HTR-8/SVneo (cell line): Measurements from ENCODE around the gene SARS2.
"Not testable (repeated sequence)": the region's sequence is repeated elsewhere in the genome, so short reads cannot be mapped to it uniquely, and the experiment has no call there.

Experiments
- DNase-seq: peaks from one replicate; pipeline ENCODE4 v3.0.0; 2011; ENCODE audit warnings: low spot score, mixed read lengths; ENCODE audit not compliant: insufficient read length
- FAIRE-seq: peaks from 2 replicates; lab custom pipeline; 2011; peaks lifted over from hg19 to GRCh38; lab: Jason Lieb, UNC

SARS2 gene

GRCh38 chr19:38898788-38899446 is 31.6 kb downstream of the SARS2 start:
- peak; percentile 13 for DNase-seq
- FAIRE-seq, result no peak

DNA sequence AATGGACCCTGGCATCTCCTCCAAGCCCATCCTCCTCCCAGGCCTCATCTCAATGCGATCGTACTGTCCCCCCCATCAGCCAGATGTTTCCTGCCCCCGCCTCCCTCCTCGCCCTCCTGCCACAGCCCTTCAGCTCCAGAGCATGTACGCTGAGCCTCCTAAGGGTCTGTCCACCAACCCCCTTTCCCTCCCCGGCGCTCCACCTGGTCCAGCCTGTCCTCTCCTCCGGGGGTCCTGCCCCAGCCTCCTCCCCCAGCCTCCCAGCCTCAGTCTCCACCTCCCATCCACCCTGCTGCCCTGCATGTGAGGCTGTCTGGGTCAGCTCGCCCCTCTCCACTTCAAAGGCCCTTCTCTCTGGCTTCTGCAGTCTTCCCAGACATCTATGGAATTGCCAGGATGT is 35.6 kb downstream of the SARS2 start:
- FAIRE-seq (no peak), DNase-seq (no peak)

DNA sequence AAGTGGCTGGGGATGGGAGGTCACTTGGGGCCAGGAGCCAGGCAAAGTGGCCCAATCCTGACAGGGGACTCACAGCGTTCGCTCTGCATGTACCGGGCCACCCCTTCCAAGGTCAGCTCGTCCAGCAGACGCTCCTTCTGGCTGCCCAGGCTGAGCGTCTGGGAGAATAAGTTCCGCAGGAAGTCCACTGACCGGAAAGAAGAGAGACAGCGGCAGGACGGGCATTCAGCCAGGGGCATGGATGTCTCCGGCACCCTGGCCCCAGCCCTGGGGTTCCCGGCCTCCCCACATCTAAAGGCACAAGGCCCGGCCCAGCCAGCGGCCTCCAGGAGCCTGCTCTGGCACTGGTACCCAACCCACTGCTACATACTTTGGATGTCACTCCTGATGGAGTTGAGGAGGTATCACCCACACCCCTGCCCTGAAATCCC is 37.2 kb downstream of the SARS2 start:
- DNase-seq (no peak), FAIRE-seq (no peak)

DNA sequence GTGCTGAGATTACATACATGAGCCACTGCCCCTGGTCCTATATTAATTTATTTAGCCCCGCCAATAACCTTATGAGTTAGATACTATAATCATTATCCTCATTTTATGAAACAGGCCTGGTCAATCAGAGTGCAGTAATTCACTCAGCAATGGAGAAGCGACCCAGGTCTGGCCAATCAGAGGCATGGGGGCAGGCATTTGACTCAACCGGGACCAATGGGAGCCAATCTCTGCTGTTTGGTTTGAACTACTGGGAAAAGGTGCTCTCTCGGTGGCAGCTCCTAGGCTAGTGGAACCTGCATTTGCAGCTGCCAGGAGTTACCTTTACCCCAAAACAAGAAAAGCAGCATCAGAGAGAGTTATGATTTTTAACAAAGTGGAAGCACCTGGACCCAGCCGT is 37.7 kb downstream of the SARS2 start:
- DNase-seq, result no peak

DNA sequence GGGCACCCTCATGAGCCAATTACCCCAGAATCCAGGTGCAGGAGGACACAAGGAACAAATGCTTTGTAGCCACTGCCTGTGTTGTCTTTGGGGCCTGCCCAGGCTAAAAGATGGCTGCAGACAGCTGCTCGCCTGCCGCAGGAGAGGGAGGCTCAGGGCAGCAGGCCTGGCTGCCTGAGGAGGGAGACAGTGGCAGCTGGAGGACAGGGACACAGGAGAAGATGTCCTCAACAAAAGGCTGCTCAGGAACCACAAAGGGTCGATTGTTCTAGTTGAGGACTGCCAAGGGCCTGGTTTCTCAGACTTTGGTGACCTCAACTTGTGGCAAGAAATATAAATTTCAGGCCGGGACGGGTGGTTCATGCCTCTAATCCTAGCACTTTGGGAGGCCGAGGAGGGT is 38.8 kb downstream of the SARS2 start:
- DNase-seq, result no peak
- FAIRE-seq, result no peak

More for the DNA sequence above, 37.7 kb downstream of the SARS2 start:
- FAIRE-seq, result no peak

DNA sequence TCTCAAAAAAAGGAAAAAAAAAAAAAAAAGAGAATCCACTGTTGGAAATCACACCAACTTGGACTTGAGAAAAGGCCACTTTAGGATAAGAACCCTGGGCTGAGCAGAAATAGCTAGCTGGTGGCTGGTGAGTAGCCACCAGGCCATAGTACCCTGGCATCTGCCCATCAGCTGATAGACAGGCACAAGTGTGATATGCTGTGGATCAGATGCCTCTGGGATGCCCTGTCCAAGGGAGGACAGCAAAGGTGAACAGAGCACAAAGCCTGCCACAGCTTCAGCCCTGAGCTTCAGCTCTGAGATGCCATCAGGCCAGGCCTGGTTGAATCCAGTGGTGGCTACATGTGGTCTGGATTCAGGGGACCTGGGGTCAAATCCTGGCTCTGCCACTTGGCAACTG is 39.9 kb downstream of the SARS2 start:
- DNase-seq, result no peak
- FAIRE-seq, result no peak

DNA sequence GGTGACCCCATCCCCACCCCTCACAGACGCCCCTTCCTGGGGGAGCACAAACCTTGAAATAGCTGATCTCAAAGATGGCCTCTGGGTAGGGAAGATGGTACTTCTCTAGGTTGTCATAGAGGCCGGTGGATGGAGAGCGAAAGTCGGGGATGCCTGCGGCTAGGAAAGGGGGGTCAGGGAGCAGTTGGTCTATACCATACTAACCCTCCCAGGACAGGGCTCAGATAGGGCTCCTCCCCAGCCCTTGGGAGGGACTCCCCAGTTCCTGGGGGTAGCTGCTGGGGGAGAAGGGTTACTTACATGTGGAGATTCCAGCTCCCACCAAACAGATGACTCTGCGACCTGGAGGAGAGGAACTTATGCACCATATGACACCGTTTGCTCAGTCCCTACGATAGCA is 40.8 kb downstream of the SARS2 start:
- no peak for FAIRE-seq

GRCh38 chr19:38888876-38889275 is 41.7 kb downstream of the SARS2 start:
- DNase-seq (no peak), FAIRE-seq (no peak)

More for the DNA sequence above, 40.8 kb downstream of the SARS2 start:
- no peak for DNase-seq

GRCh38 chr19:38884691-38885090 is 45.9 kb downstream of the SARS2 start:
- not testable (repeated sequence) for FAIRE-seq, DNase-seq

DNA sequence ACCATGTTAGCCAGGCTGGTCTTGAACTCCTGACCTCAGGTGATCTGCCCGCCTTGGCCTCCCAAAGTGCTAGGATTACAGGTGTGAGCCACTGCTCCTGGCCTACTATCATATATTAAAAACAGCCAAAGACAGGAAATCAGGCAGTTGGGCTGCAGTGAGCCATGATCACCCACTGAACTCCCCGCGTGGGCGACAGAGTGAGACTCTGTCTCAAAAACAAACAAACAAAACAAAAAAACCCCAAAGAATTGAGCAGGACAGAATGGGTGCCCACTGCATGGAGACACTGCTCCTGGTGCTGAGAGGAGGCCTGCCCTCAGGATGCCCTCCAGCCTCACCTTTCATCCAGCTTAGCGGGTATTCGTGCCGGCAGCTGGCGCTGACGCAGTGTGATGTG is 47.3 kb downstream of the SARS2 start:
- DNase-seq (no peak), FAIRE-seq (no peak)

- FAIRE-seq, result no peak
- no peak for DNase-seq
Observed at GRCh38 chr19:38880882-38881609, 49.5 kb downstream of the SARS2 start.

- DNase-seq, result no peak
- no peak for FAIRE-seq
Observed at GRCh38 chr19:38880076-38880881, 50.3 kb downstream of the SARS2 start.

DNA sequence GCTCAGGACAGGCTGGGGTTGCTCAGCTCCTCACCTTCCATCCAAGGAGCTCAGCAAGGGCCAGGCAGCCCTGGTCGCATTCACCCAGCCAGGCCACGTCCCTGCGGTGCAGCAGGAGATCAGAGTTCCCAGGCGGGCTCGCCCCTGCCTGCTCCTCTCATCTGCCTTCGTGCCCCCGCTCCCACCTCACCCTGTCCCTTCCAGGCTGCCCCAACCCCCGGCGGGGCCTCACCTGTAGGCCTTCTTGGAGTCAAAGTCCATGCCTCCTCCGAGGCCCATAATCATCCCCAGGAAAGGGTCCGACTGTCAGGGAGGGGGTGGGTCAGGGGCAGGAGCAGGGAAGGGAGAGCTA is 51.2 kb downstream of the SARS2 start:
- FAIRE-seq (no peak), DNase-seq (no peak)

GRCh38 chr19:38878575-38879399 is 51.8 kb downstream of the SARS2 start:
- DNase-seq, result no peak
- no peak for FAIRE-seq

GRCh38 chr19:38877781-38878574 is 52.6 kb downstream of the SARS2 start, which contains the start of gene RINL:
TSS of gene RINL (minus strand) at chr19:38878275. CDS start at chr19:38876742, 1,533 bp downstream.
- FAIRE-seq (no peak), DNase-seq (no peak)

DNA sequence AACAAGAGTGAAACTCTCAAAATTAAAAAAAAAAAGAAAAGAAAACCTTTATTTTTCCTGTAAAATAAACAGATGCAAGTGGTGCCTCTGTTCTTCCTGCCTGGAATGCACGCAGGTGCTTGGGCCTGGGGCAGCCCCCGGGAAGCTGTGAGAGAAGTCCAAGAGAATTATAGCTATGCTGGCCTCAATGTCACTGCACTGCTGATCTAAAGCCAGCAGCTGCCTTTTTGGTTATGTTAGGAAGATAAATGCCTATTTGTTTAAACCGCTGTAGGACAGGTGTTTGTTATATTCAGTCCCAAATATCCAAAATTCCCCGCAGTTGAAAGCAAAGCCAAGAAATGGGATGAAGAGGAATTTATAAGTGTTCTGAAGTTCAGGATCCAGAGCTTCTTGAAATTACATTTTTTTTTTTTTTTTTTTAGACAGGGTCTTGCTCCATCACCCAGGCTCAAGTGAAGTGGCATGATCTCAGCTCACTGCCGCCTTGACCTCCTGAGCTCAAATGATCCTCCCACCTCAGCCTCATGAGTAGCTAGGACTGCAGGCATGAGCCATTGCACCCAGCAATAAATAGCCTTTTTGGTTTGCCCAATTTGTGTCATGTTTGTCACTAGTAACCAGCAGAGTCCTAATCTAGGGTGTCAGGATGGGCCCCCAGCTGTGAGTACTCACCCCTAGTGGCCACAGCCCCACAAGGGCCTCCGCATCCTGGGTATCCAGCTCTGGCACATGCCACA is 54.7 kb downstream of the SARS2 start:
- FAIRE-seq, result no peak
- no peak for DNase-seq

DNA sequence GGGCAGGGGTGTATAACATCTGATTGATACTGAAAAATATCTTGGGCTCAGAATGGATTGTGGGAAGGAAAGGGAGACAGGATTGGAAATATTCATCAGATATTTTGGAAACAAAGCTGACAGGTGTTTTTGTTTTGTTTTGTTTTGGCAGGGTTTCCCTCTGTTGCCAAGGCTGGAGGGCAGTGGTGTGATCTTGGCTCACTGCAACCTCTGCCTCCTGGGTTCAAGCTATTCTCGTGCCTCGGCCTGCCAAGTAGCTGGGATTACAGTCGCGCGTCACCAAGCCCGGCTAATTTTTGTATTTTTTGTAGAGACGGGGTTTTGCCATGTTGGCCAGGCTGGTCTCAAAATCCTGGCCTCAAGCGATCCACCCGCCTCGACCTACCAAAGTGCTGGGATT is 57.2 kb downstream of the SARS2 start:
- not testable (repeated sequence) for DNase-seq

GRCh38 chr19:38870612-38871011 is 60.0 kb downstream of the SARS2 start:
- no peak for FAIRE-seq
- no peak for DNase-seq

More for the DNA sequence above, 57.2 kb downstream of the SARS2 start:
- not testable (repeated sequence) for FAIRE-seq
